GM21786 (cell line): Measurements from ENCODE around the gene MRGPRG.
"Not testable (repeated sequence)": the region's sequence is repeated elsewhere in the genome, so short reads cannot be mapped to it uniquely, and the experiment has no call there.

Source experiments
- ATAC-seq: cut with Tn5 transposase; IDR thresholded peaks from one replicate; pipeline ENCODE4 v1.9.1; 2021; ENCODE audit not compliant: unreplicated experiment

MRGPRG gene, protein sequence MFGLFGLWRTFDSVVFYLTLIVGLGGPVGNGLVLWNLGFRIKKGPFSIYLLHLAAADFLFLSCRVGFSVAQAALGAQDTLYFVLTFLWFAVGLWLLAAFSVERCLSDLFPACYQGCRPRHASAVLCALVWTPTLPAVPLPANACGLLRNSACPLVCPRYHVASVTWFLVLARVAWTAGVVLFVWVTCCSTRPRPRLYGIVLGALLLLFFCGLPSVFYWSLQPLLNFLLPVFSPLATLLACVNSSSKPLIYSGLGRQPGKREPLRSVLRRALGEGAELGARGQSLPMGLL

DNA sequence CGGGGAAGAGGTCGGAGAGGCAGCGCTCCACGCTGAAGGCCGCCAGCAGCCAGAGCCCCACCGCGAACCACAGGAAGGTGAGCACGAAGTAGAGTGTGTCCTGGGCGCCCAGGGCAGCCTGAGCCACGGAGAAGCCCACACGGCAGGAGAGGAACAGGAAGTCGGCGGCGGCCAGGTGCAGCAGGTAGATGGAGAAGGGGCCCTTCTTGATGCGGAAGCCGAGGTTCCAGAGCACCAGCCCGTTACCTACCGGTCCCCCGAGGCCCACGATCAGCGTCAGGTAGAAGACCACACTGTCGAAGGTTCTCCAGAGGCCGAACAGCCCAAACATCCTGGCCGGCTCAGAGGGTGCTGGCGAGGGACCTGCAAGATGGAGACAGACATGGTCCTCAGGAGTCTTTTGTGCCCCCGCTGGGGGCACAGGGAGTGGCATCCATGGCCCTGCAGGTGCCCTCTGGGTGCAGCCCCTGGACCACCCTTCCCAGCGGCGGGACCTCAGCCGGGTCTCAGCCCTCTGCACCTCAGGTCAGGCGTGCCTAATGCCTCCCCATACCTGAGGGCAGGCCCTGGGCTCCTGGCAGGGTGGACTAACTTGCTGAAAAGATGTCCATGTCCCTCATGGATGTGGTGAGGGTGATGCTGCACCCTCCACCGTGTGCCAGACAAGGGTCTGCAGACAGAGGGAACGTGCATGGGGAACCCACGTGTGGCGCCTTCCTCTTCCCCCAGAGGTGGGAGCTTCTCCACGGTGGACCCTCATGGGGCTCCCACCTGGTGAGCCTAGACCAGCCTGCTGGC is at the start of gene MRGPRG:
MRGPRG (minus strand) TSS at position 331 of the 798 bp plus-strand sequence; CDS start at position 331, 0 bp downstream.
- no peak for ATAC-seq

- ATAC-seq = not testable (repeated sequence)
These were observed 43.9 kb upstream of the MRGPRG start for GRCh38 chr11:3262548-3262947.

DNA sequence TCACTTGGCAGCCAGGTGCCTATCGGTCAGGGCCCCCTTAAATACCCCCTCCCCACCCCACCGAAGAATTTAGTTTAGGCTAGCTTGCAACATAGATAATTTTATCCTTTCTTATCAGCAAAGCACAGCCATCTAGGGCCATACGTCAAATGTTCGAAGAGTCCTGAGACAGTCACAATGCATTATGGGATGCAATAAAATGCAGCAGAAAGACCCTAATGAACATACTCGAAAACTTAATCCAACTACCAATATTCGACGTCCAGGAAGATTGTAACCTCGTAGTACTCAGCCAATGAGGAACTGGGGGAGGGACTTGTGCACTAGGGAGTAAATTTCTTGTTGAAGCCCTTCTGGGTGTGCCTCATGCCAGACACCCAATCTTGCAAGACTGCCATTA is 43.2 kb upstream of the MRGPRG start:
- not testable (repeated sequence) for ATAC-seq

DNA sequence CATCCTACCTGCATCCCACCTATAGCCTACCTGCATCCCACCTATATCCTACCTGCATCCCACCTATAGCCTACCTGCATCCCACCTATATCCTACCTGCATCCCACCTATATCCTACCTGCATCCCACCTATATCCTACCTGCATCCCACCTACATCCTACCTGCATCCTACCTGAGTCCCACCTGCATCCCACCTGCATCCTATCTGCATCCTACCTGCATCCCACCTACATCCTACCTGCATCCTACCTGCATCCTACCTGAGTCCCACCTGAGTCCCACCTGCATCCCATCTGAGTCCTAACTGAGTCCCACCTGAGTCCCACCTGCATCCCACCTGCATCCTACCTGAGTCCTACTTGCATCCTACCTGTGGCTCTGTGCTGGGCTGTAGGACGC is 38.9 kb upstream of the MRGPRG start:
- not testable (repeated sequence) for ATAC-seq

GRCh38 chr11:3255241-3255640 is 36.6 kb upstream of the MRGPRG start:
- not testable (repeated sequence) for ATAC-seq

DNA sequence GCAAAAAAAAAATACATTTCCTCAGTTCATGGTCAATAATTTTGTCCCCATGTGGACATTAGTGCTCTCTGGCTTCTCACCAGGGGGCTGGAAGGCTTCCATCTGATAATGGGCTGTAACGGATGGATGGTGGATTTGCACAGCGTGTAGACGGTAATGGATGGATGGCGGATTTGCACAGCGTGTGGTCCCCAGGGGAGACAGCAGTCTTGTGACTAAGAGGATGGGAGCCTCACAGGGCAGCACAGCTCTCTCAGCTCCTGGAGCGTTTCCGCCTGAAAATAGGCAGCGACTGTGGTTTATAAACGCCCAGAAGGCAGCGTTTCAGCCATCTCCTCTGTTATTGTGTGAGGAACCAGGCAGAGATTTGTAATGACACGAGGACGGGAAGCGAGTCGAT is 36.2 kb upstream of the MRGPRG start:
- not testable (repeated sequence) for ATAC-seq

DNA sequence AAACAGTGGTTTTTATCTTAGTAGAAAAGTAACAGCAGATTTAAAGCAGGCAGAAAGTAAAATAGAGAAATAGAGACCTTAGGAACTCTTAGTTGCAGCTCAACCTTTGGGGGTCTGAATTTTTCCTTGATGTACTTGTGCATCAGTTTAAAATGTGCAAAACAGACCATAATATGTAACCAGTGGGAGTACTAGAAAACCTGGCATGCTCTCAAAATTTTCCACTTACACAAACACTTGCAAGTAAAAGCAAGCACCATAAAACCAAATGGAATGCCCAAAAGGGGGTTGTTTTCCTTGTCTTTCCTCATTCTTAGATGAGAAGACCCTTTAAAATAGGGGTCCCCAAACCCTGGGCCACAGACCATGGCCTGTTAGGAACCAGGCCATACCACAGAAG is 26.5 kb upstream of the MRGPRG start:
- ATAC-seq = no peak

DNA sequence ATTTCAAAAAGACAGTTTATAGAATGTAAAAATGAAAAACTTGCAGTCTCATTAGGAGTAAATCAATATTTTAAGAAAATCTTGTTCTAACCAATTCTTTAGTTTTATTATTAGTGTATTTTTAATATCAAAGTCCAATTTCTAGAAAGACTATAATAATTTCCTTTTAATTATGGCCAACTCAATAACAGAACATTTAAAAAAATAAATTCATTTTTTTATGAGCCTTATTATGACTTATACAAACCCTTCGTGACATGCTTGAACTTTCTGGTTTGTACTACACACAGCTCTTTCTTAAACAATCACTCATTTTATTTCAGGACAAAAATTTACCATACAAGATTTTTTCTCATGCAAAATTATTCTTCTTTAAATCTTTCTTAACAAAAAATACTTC is 25.3 kb upstream of the MRGPRG start:
- ATAC-seq = no peak

DNA sequence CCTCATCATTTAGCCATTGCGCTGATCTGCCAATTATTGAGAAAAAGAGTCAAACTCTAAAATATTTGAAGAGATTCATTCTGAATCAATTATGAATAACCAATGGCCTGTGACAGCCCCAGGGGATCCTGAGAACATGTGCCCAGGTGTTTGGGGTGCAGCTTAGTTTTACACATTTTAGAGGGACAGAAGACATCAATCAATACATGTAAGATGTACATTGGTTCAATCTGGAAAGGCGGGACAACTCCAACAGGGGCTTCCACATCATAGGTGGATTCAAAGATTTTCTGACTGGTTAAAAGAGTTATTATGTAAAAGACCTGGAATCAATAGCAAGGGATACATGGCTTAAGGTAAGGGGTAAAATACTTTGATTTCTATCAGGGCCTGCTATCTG is 18.5 kb upstream of the MRGPRG start:
- no peak for ATAC-seq

GRCh38 chr11:3234846-3235245 is 16.2 kb upstream of the MRGPRG start:
- no peak for ATAC-seq

- no peak for ATAC-seq
These were observed 14.3 kb upstream of the MRGPRG start for GRCh38 chr11:3232956-3233355.

DNA sequence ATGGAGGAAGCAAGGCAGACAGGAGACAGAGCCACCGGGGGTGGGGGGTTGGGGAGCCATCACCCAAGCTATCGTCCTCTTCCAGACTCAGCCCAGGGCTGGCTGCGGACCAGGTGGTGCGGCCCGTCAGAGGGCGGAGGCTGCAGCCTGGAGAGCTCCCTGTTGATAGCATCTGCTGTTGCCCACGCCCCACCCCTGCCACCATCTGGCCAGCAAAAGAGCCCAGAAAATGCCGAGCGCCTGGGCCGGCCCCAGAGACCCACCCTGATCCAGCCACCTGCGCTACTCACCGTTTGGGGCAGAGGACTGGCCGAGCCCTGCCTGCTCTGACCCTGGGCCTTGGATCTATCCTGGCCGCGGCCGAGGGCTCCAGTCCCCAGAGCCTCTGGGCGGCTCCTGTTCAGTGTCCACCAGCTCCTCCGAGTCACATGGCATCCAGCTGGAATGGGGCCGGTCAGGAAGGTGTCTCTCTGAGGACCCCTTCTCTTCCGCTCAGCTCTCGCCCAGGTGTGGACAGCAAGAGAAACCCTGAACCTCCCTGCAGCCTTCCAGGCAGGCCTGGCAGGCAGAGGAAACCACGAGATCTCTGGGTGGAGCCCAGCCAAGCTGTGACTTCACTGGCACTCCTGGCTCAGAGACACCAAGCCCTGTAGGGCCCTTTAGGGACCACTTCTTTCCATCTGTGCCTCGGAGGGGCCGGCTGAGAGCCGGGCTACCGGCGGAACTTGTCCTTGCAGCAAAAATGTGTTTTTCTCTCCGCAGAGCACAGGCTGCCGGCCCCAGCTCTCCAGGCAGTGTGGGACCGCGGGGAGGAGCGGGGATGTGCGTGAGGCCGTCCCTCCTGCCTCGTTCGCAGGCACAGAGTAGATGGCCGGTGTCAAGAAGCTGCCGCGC is 13.5 kb upstream of the MRGPRG start, which contains the start of gene MRGPRE:
MRGPRE (minus strand) TSS at position 567 of the 894 bp plus-strand sequence. CDS start 3,618 bp downstream, outside the sequence.
- no peak for ATAC-seq

GRCh38 chr11:3231550-3231850 is 12.9 kb upstream of the MRGPRG start:
- ATAC-seq = no peak

DNA sequence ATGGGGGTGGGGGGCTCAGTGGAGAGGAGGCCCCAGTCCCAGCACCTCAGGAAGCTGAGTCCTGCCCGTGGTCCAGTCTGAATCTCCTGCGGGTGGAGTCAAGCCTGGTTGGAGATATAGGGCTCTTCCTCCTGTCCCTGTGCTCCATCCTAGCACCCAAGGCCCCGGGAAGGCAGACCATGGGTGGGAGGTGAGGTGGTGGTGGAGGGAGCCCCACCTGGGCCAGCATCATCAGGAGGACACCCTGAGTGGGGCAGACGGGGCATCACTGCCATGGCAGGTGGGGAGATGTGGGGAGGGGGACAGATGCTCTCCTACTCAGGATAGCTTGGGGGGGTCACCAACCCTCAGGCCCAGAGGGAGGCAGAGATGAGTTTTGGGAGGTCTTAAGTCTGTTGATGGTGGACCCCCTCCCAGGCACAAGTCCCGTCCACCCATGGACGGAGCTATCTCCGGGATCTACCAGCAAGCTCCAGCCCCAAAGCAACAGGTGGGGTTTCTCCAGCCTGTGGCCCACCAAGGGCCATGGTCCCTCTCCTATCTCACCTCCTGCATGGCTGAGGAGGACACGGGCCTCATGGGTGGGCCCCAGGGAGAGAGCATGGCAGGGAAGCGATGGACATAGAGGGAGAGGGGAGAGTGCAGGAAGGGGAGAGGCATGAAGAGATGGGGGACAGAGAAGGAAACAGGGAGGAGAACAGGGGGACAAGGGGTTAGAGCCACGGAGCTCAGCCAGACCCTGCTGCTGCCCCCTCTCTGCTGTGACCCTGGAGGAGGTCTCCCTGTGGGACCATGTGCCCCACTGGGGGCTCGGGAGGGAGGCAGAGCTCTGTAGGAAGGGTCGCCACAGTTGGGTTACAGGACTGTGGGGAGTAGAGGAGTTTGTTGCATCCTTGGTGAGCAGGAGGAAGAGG is 12.3 kb upstream of the MRGPRG start:
- ATAC-seq = no peak

DNA sequence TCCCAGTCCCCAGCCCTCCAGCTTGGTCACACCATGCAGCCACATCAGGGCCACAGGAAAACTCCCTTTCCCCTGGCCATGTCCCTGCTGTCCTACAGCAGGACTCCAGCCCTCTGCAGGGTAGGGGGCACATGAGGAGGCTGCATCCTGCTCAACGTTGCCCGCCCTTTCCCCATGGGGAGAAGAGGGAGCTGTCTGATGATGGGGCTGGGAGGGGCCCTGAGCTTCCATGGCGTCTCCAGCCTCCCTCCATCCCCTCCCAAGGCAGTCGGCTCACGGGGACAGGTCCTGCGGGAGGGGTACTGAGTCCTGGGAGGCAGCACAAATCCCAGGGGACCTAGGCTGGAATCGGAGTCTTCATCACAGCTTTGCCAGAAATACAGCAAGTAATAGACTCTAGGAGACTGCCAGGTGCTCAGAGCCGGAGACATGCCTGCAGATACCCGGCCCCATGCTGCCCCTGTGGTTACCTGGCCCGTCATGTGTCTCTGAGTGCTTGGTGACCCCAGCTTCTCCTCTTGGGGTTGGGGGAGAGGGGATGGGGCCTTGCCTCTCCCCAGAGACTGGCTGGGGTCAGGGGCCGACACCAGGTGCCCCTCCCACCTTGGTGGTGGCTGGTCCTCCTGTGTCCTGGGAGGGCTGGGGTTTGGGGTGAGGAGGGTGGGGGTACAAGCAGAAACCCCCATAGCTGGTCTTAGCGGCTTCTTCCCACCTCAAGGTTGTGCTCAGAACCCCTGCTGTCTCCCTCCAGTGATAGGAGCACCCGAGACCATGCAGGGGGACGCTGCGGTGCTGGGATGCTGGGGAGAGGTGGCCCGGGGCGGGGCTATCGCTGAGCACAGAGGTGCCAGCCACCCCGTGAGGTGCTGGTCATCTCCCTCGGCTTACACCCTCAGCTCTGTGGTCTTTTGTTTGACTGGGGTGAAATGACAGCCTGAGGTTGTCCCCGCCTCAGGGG is 11.3 kb upstream of the MRGPRG start:
- no peak for ATAC-seq

GRCh38 chr11:3228445-3228829 is 9.8 kb upstream of the MRGPRG start:
- no peak for ATAC-seq

GRCh38 chr11:3227568-3228444 is 9.2 kb upstream of the MRGPRG start:
- no peak for ATAC-seq

DNA sequence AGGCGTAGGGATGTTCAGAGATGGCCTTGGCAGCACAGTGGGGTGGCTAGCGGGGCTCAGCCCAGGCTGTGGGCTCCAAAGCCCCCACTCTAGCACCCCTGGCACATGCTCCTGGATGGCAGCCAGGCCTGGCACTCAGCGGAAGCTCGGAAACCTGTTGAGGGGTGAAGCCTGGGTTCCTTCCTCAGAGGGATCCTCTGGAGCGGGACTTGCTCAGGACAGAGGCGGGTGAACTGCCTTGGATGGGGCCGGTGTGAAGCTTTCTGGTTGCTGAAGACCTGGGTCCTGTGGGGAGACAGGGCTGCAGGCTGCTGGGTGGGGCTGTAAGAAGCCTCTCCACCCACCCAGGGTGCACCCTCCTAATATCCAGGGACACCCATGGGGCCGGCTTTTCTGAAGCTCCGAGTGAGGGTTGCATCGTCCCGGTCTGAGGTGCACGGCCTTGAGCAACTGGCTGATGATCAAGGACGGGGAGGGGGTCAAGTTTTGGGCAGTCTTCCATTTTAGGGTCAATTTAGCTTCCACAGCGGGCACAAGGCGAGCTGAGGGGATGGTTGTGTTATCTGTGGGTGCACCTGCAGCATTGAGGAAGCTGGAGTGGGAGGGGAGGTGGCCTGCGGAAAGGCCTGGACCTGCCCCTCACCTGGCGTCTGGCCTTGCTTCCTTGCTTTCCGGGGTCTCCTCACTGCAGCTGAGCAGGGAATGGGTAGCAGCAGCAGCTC is 8.4 kb upstream of the MRGPRG start:
- ATAC-seq = no peak
